Left forelimb (tissue), 1 donor: ENCODE results near the gene ATRNL1.
"Not testable (repeated sequence)": the region's sequence is repeated elsewhere in the genome, so short reads cannot be mapped to it uniquely, and the experiment has no call there.

Experiments used
- DNase-seq: peaks from one replicate; pipeline ENCODE4 v3.0.0-alpha.2; 2018; ENCODE audit warnings: low spot score

ATRNL1 gene

DNA sequence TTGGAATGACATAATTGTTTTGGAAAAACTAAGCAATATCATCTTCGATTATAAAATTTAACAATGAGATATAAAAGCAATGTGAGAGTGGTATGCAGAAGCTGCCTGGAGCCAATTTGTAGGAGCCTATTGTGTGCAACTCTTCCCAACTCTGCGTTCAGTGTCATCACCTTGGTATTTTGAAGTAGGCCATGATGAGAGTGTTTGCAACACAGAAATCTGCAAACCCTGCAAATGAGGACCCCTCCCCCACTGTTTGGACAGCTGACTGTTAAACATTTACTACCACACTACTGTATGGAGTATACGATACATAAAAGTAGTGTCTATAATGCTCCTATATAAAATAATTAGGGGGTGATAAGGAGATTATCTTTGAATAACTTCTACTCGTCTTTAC lies 531.3 kb downstream of the ATRNL1 start:
- DNase-seq: no peak

- no peak for DNase-seq
Measured at GRCh38 chr10:115628616-115629015, 535.5 kb downstream of the ATRNL1 start.

- no peak for DNase-seq
Measured at GRCh38 chr10:115638246-115638645, 545.1 kb downstream of the ATRNL1 start.

DNA sequence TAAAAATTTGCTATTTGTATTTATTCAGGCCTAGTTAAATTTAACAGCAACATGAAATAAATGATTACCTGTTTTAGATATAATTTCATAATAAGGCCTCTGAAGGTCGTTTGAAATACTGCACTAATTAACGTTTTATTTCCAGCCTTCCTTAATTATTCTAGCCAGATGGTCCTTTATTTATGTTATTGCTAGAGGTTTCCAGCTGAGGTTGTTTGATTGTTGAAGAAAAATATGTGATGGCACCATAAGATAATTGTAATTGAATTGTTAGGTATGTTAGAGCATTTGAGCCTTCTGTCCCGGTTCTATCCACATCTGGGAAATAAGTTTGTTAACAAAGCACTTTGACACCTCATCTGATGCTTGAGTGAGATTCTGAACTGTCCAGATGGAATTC lies 556.1 kb downstream of the ATRNL1 start:
- no peak for DNase-seq

GRCh38 chr10:115653473-115653872 lies 560.3 kb downstream of the ATRNL1 start:
- DNase-seq: no peak

- no peak for DNase-seq
Measured at GRCh38 chr10:115654961-115655360, 561.8 kb downstream of the ATRNL1 start.

DNA sequence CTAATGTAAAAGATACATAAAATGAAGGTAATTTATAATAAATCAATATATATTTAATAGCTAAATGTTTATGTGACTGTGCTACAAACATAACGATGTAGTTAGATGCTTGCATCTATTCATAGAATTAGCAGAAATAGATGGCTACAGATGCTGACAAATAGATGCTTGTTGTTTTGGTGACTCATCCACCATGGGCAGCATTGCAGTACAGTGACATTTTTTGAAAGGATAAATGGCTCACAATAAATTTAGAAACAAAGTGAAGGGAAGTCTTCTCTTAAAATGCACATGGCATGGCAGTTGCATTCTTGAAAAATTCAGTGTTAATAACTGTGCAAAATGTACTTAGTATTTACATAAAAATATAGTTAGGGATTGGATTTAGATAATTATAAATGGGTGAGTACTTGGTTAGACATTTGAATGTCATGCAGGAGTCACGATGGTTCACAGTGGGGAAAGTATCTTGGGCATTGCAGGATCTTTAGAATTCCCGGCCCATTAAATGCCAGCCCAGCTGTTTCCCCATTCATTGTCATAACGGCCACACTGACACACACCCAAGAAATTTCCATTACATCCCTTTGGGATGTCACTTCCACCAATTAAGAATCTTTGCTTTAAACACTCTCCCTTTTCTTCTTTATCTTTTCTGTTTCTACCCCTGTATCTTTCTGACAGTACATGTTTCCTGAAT lies 564.1 kb downstream of the ATRNL1 start:
- no peak for DNase-seq

DNA sequence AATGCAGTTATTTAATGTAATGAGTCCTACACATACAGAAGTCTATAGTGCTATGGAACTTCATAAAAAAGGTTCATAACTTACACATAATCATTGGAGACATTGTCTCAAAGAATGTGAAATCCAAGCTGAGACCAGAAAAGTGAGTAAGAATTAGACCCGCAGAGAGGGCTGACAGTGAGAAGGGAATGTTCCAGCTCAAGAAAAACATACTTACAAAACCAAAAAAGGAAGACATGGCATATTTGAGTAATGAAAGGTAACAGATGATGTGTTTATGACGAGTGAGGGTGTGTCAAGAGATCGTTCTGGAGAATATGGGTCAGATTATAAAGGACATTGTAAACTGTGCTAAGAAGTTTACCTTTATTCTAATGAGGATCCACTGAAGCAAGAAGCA lies 566.5 kb downstream of the ATRNL1 start:
- no peak for DNase-seq

DNA sequence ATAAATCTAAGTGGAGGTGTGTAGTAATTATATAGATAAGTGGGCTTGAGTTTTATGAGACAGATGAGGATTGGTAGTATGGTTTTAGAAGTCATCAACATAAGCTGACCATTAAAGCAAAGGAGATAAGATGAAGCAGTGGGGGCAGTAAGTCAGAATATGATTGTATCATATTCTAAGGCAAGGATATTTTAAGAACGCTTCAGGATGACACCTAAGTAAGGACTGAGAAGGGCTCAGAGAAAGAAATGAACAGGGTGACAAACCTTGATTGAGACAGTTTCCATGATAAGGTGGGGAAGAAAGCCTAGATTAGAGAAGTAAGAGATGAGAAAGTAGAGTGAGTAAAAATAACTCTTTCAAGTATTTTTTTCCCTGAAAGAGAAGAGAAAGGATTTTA lies 567.2 kb downstream of the ATRNL1 start:
- DNase-seq: no peak

DNA sequence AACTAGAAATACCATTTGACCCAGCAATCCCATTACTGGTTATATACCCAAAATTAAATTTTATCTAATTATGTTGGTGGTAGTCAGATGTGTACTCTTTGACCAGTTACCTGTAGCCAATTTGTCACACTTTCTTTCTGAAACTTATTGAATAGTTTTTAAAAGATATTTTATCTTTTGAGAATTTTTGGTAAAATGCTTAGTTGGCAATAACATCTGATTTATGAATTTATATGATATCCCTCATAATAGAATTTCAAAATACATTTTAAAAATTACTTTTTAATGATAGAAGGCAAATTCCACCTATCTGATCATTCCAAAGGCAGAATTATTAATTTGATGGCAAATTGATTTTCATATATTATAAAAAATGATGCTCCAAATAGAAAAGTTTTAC lies 569.3 kb downstream of the ATRNL1 start:
- DNase-seq: no peak

GRCh38 chr10:115665549-115665948 lies 572.4 kb downstream of the ATRNL1 start:
- DNase-seq: no peak

- no peak for DNase-seq
Measured at GRCh38 chr10:115674496-115674895, 581.3 kb downstream of the ATRNL1 start.

DNA sequence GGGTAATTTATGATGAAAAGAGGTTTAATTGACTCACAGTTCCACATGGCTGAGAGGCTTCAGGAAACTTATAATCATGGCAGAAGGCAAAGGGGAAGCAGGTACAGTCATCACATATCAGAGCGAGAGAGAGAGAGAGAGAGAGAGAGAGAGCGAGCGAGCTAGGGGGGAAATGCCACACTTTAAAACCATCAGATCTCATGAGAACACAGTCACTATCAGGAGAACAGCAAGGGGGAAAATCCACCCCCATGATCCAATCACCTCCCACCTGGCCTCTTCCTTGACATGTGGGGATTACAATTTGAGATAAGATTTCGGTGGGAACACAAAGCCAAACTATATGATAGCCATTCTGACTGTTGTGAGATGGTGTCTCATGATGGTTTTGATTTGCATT lies 603.6 kb downstream of the ATRNL1 start:
- no peak for DNase-seq

- DNase-seq: no peak
Measured at GRCh38 chr10:115706026-115706425, 612.9 kb downstream of the ATRNL1 start.

GRCh38 chr10:115706488-115707076 lies 613.4 kb downstream of the ATRNL1 start:
- DNase-seq: no peak

DNA sequence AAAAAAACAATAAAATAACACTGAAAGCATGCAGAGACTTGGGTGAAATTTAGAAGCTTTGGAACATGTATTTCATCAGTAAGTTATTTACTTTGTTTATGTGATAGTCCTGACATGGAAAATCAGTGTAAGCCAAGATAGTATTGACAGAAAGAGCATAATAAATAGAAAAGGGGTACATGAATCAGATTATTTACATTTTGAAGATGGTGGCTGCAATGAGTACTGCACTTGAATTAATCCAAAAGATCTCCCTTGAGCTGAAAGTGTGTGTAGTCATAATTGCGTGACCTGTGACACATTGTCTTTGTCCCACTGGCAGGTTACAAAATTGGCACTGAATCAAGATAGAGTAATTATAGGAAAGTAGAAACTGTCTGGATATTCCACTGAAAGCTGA lies 617.0 kb downstream of the ATRNL1 start:
- no peak for DNase-seq

- no peak for DNase-seq
Measured at GRCh38 chr10:115711306-115711705, 618.1 kb downstream of the ATRNL1 start.

GRCh38 chr10:115720121-115720520 lies 627.0 kb downstream of the ATRNL1 start:
- DNase-seq: no peak

- DNase-seq: no peak
Measured at GRCh38 chr10:115727129-115727528, 634.0 kb downstream of the ATRNL1 start.

- no peak for DNase-seq
Measured at GRCh38 chr10:115744089-115744488, 650.9 kb downstream of the ATRNL1 start.

GRCh38 chr10:115745943-115746342 lies 652.8 kb downstream of the ATRNL1 start:
- DNase-seq: no peak

DNA sequence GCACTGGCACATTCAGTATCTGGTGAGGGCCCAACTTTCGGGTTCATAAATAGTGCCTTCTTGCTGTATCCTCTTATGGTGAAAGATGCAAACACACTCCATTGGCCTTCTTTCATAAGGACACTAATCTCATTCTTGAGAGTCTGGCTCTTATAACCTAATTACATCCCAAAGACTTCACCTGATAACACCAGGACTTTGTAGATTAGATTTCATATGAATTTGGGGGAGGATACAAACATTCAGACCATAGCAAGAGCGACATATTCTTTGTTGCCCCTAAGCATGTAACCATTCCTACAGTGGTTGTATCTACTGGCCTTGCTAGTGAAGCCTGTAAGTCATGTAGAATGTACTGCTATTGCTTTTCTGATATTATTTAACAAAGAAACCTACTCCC lies 654.6 kb downstream of the ATRNL1 start:
- no peak for DNase-seq

DNA sequence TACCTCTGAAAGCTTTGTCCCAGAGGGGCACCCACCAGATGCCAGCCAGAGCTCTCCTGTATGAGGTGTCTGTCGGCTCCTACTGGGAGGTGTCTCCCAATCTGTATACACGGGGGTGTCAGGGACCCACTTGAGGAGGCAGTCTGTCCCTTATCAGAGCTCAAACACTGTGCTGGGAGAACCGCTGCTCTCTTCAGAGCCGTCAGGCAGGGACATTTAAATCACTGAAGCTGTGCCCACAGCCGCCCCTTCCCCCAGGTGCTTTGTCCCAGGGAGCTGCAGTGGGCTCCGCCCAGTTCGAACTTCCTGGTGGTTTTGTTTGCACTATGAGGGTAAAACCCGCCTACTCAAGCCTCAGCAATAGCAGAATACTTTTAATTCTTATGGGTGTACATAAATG lies 665.3 kb downstream of the ATRNL1 start:
- DNase-seq: not testable (repeated sequence)

GRCh38 chr10:115760131-115760530 lies 667.0 kb downstream of the ATRNL1 start:
- DNase-seq: no peak
